Activated CD4-positive, alpha-beta T cell treated with anti-CD3 and anti-CD28 coated beads, Interleukin-2, amount 50 U/mL, for 16 hours (primary cell): ENCODE measurements around the gene JADE3.
"Not testable (repeated sequence)": the region's sequence is repeated elsewhere in the genome, so short reads cannot be mapped to it uniquely, and the experiment has no call there.

Experiments
- DNase-seq: peaks from one replicate; pipeline ENCODE4 v3.0.0-alpha.2; 2020

Gene JADE3

GRCh38 chrX:46938589-46938988 lies 26.4 kb downstream of the JADE3 start:
- DNase-seq: no peak

DNA sequence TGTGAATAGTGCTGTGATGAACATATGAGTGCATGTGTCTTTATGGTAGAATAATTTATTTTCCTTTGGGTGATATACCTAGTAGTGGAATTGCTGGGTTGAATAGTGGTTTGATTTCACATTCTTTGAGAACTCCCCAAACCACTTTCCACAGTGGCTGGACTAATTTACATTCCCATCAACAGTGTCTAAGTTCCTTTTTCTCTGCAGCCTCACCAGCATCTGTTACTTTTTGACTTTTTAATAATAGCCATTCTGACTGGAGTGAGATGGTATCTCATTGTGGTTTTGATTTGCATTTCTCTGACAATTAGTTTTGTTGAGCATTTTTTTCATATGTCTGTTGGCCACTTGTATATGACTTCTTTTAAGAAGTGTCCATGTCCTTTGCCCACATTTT lies 29.1 kb downstream of the JADE3 start:
- DNase-seq: no peak

DNA sequence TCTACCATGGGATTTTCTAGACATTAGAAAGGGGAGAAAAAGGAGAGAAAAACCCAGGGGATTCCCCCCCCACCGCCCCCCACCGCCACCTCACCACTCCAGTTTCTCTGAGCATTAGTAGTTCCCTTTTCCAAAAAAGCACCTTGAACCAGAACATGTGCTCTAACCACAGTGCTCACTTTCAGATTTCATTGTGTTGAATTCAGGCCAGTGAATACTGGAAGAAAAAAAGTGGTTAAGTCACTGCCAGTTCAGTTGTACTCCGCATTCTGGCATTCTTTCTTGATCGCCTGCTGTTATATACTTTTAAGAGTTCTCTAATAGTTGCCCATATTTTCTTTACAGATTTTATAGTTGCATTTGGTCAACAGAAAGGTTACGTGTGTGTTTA lies 40.9 kb downstream of the JADE3 start:
- no peak for DNase-seq

DNA sequence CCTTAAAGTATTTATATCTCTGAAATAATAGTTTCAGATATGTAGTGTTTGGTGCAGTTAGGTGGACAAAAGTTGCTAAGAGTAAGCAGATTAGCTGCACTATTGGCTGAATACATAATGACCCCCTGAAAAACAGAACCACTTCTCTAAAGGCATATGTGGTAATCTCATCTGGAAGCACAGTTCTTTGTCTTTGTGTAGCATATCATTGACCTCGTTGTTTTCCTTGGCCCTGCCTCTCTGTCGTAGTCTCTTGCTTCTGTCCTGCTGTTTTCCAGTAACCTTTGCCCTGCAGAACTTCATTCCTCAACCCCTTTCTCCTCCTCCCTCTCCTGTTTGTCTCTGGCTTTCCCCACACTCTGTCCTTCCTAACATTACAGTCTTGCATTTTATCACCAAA lies 41.4 kb downstream of the JADE3 start:
- no peak for DNase-seq

- DNase-seq: no peak
Observed at GRCh38 chrX:46954716-46955115, 42.5 kb downstream of the JADE3 start.

- not testable (repeated sequence) for DNase-seq
Observed at GRCh38 chrX:46956589-46956988, 44.4 kb downstream of the JADE3 start.

DNA sequence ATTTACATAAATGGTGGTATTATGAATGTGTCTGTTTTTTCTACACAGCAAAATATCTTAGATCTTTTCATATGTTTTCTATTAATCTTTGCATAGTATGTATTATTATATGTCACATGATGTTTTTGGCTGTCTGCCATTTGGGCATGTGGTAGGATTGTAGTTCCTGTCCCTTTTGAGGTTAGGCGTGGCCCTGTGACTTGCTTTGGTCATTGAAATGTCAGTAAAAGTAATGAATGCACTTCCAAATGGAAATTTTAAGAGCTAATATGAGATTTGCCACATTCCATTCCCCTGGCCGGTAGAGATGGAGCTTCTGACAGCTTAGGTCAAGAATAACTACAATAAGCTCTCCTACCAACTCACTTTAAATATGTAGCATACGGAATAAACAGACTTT lies 45.1 kb downstream of the JADE3 start:
- DNase-seq: no peak

GRCh38 chrX:46959101-46959500 lies 46.9 kb downstream of the JADE3 start:
- DNase-seq: no peak

DNA sequence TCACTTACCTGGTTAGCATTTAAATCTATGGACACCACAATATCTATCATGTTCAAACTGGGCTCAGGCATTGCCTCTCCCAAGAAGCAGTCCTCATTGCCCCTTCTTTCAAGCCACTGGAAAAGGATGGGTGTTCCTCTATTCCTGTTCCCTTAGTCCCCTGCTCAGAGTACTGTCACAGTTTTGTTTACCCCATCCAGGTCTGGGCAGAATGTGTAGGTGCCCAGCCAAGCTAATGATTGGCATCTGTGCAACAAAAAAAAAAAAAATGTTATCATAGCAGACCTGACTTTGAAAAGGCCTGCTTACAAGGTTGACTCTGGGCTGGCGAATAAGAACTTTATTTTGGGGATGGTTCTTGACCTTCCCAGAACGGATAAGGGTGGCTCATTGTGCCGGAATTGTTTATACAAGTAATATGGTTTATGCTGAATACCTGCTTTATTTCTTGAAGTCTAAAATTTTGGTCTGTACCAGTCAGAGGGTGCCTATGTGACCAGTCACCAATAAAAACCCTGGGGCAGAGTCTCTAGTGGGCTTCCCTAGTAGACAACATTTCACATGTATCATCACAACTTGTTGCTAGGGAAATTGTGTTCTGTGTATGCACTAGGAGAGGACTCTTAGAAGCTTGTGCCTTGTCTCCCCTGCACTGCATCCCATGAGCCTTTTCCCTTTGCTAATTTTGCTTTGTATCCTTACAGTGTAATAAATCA lies 47.9 kb downstream of the JADE3 start:
- no peak for DNase-seq

GRCh38 chrX:46961097-46961496 lies 48.9 kb downstream of the JADE3 start:
- no peak for DNase-seq

DNA sequence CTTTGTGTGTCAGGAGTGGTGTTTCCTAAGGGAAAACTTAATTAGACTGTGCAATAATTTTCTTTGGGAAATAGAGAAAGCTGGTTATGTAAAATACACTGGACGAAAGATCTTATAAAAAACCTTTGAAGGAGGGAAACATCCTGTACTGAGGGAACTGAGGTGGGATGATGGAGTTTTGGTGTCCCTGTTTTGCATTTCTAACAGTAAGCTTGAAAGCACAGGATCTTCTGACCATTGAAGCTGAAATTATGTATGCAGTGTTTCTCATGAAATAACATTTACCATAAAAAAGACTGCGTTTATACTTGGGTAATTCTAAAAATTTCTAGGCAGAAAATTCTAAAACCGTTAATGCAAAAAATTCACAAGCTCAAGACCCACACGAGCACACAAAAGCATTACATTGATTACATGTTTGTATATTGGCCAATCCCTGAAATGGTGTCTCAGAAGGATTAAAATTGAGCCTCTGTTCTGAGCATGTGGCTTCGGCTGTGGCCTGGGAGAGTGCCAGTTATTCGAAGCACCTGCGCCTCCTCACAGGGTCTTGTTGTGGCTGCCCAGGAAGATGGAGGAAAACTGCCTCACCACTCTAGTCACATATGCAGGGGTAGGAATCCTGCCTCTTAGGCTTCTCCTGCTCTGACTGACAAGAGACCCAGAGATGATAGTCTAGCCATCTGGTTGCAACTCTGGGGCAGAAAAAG lies 49.5 kb downstream of the JADE3 start:
- DNase-seq: no peak

GRCh38 chrX:46965125-46965758 lies 53.0 kb downstream of the JADE3 start:
- peak; percentile 16 for DNase-seq

GRCh38 chrX:46967547-46967946 lies 55.3 kb downstream of the JADE3 start:
- peak; percentile 82 for DNase-seq

DNA sequence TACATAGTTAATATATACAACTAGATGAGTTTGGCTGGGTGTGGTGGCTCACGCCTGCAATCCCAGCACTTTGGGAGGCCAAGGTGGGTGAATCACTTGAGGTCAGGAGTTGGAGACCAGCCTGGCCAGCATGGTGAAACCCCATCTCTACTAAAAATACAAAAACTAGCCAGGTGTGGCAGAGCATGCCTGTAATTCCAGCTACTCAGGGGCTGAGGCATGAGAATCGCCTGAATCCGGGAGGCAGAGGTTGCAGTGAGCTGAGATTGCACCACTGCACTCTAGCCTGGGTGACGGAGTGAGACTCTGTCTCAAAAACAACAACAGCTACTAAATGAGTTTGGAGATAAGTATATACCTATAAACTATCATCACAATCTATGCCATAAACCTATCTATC lies 64.8 kb downstream of the JADE3 start:
- DNase-seq: not testable (repeated sequence)

GRCh38 chrX:46978341-46979291 lies 66.4 kb downstream of the JADE3 start:
- DNase-seq: peak; percentile 82

- DNase-seq: no peak
Observed at GRCh38 chrX:46984705-46985104, 72.5 kb downstream of the JADE3 start.

- DNase-seq: no peak
Observed at GRCh38 chrX:46989548-46989947, 77.3 kb downstream of the JADE3 start.

GRCh38 chrX:46991664-46992063 lies 79.4 kb downstream of the JADE3 start:
- no peak for DNase-seq

DNA sequence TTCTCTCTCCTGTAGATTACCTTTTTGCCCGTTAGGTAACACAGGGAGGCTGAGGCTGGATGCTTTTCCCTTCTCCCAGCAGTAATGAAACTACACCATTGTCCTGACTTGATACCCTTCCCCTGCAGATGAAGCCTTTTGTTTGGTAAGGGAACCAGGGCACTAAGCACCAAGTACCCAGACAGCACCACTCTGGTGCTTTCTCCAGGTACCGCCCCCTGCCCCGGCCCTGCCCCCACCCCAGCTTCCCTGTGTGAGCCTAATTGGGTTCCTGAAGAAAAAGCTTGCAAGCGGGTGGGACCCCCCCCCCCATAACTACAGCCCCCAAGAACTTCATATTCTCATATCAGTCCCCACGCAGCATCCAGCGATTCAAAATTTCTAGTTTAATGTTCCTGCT lies 79.8 kb downstream of the JADE3 start:
- DNase-seq: no peak

GRCh38 chrX:46994096-46994495 lies 81.9 kb downstream of the JADE3 start:
- no peak for DNase-seq

- DNase-seq: no peak
Observed at GRCh38 chrX:47012131-47012530, 99.9 kb downstream of the JADE3 start.

- no peak for DNase-seq
Observed at GRCh38 chrX:47026198-47026597, 114.0 kb downstream of the JADE3 start.

DNA sequence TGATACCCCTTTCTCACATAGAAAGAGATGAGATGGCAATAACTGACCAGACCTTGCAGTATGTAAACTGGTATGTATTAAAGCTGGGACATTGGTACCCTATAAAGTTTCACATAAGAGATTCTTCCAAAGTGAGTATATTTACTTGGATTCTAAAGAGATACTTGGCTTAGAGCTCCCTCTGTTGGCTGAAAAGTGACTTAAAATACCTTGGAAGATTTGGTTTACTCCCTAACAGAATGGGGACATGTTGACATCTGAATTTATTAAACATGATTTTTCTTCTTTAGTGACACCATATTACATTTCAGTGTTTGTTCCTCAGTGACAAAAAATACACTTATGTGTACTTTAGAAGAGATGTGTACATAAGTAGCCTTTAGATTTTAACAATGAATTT lies 118.1 kb downstream of the JADE3 start:
- DNase-seq: peak; percentile 61
